ENCODE measurements around the gene MCL1. TPM values are rescaled to one million over a fixed set of nuclear protein-coding genes. Genes with fewer than 3 reads are reported as not detected.

MCL1 gene
- total RNA-seq, 1 donor from 2014 or later, result 85.9 TPM

DNA sequence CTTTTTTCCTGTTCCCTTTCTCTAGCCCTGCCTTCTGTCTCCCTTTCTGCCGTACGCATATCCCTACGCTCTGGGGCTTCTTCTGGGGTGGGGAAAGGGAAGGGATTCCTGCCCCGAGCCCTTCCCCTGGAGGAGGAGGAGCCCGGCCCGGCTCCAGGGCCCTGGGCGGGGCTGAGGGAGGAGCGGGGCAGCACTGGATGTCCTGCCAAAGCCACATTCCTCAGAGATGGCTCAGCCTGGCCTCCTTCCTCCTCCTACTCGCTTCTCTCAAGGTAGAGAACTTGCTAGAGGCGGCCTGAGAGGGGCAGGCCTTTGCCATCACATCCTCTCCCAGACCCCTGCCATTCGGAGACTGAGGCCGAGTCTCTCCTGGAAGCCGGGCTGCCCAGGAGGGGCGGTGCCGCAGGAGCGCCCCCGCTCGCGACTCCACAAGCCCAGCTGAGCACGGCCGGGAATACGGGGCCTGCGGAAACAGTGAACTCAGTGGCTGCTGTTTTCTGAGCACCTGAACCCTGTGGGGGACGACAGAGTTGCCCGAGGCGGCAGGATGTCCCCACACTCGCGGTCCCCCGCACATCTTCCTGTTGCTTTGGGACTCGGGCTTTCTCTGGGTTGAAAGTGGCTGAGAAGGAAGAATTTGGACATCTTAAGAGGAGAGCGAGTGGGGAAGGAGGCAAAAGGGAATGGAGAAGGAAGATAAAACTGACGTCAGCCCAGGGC, 18.0 kb downstream of the MCL1 start:
- peak; percentile 95 for DNase-seq
- intact Hi-C loops (cut with DNase I), result loop anchor here (2.0 to 5.0 kb wide), 2 partner anchors 59 to 366 kb away; partner anchors contain the start of gene SETDB1
- ATAC-seq (ENCODE audit: poor library complexity), result peak; percentile 86

DNA sequence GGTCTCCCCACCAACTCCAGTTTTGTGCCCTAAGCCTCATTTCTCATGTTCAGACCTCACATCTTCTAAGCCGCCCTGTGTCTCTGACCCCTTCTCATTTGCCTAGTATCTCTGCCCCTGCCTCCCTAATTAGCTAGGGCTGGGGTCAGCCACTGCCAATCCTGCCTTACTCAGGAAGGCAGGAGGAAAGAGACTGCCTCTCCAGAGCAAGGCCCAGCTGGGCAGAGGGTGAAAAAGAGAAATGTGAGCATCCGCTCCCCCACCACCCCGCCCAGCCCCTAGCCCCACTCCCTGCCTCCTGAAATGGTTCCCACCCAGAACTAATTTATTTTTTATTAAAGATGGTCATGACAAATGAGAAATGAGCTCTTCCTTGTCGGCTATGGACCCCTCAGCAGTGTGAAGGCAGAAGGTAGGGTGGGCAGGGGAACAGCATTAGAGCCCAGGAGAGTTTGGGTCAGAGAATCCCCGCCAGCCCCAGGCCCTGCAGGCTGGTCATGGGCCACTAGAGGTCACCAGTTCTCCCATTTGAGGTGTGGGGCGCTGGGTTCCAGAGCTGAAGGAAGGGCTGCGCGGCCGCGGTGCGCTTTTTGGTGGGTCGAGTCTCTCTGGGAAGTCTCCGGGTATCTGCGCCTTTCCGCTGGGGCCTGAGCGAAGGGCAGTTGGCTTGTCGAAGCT, 18.7 kb downstream of the MCL1 start:
- ATAC-seq (ENCODE audit: poor library complexity), result peak; percentile 65
- intact Hi-C loops (cut with DNase I), result loop anchor here (2.0 to 5.0 kb wide), 2 partner anchors 60 to 367 kb away; partner anchors contain the start of gene SETDB1

DNA sequence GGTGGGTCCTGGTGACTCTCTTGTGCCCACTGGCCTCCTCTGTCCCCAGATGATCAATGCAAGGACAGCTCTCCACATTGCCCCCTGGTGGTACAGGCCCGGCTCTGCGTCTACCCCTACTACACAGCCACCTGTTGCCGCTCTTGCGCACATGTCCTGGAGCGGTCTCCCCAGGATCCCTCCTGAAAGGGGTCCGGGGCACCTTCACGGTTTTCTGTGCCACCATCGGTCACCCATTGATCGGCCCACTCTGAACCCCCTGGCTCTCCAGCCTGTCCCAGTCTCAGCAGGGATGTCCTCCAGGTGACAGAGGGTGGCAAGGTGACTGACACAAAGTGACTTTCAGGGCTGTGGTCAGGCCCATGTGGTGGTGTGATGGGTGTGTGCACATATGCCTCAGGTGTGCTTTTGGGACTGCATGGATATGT, 19.4 kb downstream of the MCL1 start:
- intact Hi-C loops (cut with DNase I), result loop anchor here (2.0 to 5.0 kb wide), 2 partner anchors 61 to 367 kb away; partner anchors contain the start of gene SETDB1
- DNase-seq (peak; percentile 87), ATAC-seq (ENCODE audit: poor library complexity) (peak; percentile 28)

More for the DNA sequence above, 18.7 kb downstream of the MCL1 start:
- peak; percentile 93 for DNase-seq

DNA sequence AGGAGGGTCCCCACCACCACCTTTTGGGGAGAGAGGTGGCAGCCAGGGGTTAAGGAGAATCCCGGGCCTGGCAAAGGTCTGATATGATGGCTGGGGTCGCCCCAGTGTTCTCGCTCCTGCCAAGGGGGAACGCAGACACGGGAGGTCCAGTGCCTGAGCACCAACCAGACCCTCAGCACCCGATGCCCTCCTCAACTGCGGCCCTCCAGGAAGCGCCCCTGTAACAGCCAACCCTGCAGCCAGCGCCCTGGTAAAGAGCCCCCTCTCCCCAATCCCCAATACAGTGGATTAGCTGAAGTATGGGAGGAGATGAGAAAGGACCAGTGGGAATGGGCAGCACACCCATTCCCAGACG, 19.8 kb downstream of the MCL1 start:
- ATAC-seq (ENCODE audit: poor library complexity) (no peak), DNase-seq (no peak)

DNA sequence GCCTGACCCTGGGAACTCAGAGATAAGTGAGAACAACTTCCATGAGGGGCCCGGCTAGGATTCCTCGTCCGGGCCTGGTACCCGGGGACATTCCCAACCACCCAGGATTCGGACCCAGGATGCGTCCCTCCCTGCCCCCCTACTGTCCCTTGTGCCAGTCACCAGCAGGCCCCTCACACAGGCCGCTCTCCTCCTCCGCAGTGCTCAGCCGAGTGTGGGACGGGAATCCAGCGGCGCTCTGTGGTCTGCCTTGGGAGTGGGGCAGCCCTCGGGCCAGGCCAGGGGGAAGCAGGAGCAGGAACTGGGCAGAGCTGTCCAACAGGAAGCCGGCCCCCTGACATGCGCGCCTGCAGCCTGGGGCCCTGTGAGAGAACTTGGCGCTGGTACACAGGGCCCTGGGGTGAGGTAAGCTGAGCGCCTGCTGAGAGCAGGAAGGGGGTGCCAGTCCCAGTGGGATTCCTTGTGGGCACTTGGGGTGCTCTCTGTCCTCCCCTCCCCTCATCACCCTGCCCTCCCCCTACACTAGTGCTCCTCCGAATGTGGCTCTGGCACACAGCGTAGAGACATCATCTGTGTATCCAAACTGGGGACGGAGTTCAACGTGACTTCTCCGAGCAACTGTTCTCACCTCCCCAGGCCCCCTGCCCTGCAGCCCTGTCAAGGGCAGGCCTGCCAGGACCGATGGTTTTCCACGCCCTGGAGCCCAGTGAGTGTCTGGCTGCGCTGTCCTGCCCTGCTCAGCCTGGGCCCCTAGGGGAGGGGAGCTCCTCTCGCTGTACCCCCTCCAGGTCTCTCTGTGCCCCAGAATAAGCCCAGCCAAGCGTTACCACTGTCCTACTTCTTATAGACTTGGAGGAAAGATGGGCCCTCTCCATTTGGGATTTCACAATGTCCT, 20.4 kb downstream of the MCL1 start:
- intact Hi-C loops (cut with DNase I), result loop anchor here (10.0 kb wide), 1 partner anchor 256 kb away; no protein-coding TSS in a partner anchor
- no peak for ATAC-seq (ENCODE audit: poor library complexity)
- peak; percentile 83 for DNase-seq

More for the DNA sequence above, 19.8 kb downstream of the MCL1 start:
- intact Hi-C loops (cut with DNase I), result loop anchor here (2.0 to 10.0 kb wide), 3 partner anchors 61 to 368 kb away; partner anchors contain the start of gene SETDB1

DNA sequence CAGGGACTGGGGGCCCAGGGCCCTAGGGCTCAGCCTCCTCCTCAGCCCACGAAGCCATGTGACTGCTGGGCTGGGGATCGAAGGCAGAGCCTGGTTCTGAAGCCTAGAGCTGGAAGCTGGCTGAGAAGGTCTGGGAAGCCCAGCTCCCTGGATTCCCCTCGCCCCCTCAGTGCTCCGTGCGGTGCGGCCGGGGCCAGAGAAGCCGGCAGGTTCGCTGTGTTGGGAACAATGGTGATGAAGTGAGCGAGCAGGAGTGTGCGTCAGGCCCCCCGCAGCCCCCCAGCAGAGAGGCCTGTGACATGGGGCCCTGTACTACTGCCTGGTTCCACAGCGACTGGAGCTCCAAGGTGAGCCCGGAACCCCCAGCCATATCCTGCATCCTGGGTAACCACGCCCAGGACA, 21.1 kb downstream of the MCL1 start:
- DNase-seq, result no peak
- intact Hi-C loops (cut with DNase I), result loop anchor here (10.0 kb wide), 1 partner anchor 256 kb away; no protein-coding TSS in a partner anchor
- no peak for ATAC-seq (ENCODE audit: poor library complexity)

DNA sequence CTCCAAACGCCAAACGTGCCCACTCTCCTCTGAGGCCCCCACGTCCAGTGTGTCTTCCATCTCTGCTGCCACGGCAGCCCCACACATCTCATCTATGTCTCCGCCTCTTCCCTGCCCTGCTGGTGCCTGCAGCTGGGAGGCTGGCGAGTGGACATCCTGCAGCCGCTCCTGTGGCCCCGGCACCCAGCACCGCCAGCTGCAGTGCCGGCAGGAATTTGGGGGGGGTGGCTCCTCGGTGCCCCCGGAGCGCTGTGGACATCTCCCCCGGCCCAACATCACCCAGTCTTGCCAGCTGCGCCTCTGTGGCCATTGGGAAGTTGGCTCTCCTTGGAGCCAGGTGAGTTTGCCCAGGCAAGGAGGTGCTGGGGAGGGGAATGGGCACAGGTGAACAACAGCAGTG, 21.6 kb downstream of the MCL1 start:
- intact Hi-C loops (cut with DNase I), result loop anchor here (10.0 kb wide), 1 partner anchor 257 kb away; no protein-coding TSS in a partner anchor
- no peak for ATAC-seq (ENCODE audit: poor library complexity)
- DNase-seq, result no peak

DNA sequence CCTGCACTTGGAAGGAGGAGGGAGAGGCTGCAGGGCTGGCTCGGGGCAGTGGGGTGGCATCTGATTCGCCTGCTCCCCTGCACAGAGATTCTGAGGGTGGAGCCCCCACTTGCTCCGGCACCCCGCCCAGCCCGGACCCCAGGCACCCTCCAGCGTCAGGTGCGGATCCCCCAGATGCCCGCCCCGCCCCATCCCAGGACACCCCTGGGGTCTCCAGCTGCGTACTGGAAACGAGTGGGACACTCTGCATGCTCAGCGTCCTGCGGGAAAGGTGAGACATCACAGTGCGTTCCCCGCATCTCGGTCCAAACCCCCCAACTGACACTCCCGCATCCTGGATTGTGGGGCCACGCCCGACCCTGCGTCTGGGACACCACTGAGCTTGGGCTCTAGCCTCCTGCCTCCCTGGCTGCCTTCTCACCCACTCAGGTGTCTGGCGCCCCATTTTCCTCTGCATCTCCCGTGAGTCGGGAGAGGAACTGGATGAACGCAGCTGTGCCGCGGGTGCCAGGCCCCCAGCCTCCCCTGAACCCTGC, 22.3 kb downstream of the MCL1 start:
- no peak for ATAC-seq (ENCODE audit: poor library complexity)
- intact Hi-C loops (cut with DNase I), result loop anchor here (10.0 kb wide), 1 partner anchor 258 kb away; no protein-coding TSS in a partner anchor
- DNase-seq, result no peak

DNA sequence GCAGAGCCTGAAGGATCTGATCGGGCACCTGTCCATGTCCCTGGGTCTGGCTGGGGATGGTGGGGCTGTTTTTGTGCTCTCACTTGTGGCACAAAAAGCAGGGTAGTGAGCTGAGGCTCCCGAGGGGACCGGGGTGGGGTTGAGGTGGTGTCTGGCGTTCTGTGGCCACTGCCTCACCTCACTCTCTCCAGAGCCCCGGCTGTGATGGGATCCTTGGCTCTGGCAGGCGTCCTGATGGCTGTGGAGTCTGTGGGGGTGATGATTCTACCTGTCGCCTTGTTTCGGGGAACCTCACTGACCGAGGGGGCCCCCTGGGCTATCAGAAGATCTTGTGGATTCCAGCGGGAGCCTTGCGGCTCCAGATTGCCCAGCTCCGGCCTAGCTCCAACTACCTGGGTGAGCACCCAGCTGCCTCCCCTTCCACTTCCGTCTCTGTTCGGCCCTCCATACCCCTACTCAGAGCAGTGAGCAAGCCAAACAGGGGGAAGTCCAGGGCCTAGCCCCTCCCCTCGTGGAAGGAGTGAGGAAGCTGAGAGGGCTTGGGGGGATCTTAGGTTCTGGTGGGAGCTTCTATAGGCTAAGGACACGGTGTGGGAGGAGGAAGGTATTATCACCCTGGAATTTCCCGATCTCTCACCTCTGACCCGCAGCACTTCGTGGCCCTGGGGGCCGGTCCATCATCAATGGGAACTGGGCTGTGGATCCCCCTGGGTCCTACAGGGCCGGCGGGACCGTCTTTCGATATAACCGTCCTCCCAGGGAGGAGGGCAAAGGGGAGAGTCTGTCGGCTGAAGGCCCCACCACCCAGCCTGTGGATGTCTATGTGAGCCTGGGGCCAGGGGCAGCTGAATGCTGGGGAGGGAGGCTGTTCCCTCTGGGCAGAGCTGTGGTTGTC, 23.2 kb downstream of the MCL1 start:
- intact Hi-C loops (cut with DNase I), result loop anchor here (10.0 kb wide), 1 partner anchor 259 kb away; no protein-coding TSS in a partner anchor
- peak; percentile 41 for DNase-seq
- no peak for ATAC-seq (ENCODE audit: poor library complexity)

DNA sequence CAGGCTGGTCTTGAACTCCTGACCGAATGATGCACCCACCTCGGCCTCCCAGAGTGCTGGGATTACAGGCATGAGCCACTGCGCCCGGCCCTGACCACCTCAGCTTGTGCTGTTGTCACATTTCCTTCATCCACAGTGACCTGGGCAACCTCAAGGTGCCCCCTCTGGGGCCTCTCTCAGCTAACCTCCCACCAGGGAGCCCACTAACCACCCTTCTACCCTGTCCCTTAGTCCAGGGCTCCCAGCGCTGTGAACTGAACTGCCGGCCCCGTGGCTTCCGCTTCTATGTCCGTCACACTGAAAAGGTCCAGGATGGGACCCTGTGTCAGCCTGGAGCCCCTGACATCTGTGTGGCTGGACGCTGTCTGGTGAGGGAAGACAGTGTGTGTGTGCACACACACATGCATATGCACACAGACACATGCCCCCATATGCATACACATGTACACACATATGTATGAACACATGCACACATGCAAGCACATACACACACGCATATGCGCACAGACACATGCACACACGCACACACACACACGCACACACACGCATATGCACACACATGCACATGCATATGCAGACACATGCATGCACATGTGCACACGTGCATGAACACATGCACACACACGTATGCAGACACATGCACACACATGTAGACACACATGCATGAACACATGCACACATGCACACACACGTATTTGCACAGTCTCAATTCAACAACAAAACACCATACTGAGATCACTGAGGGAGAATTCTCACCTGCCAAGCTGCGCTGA, 24.0 kb downstream of the MCL1 start:
- DNase-seq (peak; percentile 34), ATAC-seq (ENCODE audit: poor library complexity) (no peak)
- intact Hi-C loops (cut with DNase I), result loop anchor here (10.0 kb wide), 1 partner anchor 259 kb away; no protein-coding TSS in a partner anchor

DNA sequence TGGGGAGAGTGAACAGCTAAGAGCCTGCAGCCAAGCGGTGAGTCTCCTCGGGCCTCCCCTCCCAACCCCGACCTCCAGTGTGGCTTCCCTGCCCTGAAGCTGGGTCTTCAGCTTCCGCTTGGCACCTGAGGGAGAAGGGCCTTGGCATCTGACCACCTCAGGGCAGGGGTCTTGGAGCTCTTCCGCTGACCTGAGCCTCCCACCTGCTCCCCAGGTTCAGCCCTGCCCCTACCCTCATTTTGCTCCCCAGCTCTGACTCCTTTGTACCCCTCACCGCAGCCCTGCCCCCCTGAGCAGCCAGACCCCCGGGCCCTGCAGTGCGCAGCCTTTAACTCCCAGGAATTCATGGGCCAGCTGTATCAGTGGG, 25.3 kb downstream of the MCL1 start:
- DNase-seq (peak; percentile 34), ATAC-seq (ENCODE audit: poor library complexity) (no peak)
- intact Hi-C loops (cut with DNase I), result loop anchor here (10.0 kb wide), 1 partner anchor 261 kb away; no protein-coding TSS in a partner anchor

DNA sequence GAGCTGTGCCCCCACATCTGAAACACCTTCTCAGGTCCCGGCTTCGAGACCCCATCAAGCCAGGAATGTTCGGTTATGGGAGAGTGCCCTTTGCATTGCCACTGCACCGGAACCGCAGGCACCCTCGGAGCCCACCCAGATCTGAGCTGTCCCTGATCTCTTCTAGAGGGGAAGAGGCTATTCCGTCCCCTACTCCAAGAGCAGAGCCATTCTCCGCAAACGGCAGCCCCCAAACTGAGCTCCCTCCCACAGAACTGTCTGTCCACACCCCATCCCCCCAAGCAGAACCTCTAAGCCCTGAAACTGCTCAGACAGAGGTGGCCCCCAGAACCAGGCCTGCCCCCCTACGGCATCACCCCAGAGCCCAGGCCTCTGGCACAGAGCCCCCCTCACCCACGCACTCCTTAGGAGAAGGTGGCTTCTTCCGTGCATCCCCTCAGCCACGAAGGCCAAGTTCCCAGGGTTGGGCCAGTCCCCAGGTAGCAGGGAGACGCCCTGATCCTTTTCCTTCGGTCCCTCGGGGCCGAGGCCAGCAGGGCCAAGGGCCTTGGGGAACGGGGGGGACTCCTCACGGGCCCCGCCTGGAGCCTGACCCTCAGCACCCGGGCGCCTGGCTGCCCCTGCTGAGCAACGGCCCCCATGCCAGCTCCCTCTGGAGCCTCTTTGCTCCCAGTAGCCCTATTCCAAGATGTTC, 25.9 kb downstream of the MCL1 start:
- DNase-seq (peak; percentile 38), ATAC-seq (ENCODE audit: poor library complexity) (no peak)
- intact Hi-C loops (cut with DNase I), result loop anchor here (10.0 kb wide), 1 partner anchor 261 kb away; no protein-coding TSS in a partner anchor

DNA sequence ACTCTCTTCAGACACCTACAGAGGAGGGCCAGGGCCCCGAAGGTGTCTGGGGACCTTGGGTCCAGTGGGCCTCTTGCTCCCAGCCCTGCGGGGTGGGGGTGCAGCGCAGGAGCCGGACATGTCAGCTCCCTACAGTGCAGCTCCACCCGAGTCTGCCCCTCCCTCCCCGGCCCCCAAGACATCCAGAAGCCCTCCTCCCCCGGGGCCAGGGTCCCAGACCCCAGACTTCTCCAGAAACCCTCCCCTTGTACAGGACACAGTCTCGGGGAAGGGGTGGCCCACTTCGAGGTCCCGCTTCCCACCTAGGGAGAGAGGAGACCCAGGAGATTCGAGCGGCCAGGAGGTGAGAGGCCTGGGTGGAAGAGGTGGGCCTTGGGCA, 26.5 kb downstream of the MCL1 start:
- ATAC-seq (ENCODE audit: poor library complexity), result no peak
- peak; percentile 48 for DNase-seq
- intact Hi-C loops (cut with DNase I), result loop anchor here (10.0 kb wide), 1 partner anchor 262 kb away; no protein-coding TSS in a partner anchor

DNA sequence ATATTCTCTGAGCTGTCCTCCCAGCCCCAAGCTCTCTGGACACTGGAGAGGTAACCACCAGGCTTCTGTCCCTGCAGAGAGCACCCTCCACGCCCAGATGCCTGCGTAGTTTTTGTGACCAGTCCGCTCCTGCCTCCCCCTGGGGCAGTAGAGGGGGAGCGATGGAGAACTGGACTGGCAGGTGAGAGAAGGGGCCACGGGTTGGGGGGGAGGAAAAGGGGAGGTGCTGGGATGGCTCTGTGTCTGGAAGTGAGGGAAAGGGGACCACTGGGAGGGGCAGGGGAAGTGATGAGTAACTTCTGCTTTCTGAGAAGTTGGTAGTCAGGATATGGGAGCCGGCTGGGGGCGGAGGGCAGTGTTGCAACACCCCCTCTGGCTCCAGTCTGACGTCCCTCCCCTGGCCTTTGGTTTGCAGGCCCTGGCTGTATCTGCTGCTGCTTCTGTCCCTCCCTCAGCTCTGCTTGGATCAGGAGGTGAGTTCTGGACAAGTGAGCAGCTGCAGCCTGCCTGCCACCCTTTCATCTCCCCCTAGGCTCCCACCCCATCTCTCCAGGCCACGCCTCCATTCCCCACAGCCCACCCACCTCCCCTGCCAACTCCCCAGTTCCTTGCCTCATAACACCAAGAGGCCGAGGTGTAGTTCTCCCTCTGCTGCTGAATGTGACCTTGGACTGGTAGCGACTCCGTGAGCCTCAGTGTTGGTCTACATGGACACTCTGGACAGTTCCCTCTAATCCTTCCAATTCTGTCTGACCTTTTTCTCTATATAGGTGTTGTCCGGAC, 27.1 kb downstream of the MCL1 start:
- DNase-seq, result peak; percentile 92
- peak; percentile 57 for ATAC-seq (ENCODE audit: poor library complexity)
- intact Hi-C loops (cut with DNase I), result loop anchor here (10.0 kb wide), 1 partner anchor 262 kb away; no protein-coding TSS in a partner anchor

DNA sequence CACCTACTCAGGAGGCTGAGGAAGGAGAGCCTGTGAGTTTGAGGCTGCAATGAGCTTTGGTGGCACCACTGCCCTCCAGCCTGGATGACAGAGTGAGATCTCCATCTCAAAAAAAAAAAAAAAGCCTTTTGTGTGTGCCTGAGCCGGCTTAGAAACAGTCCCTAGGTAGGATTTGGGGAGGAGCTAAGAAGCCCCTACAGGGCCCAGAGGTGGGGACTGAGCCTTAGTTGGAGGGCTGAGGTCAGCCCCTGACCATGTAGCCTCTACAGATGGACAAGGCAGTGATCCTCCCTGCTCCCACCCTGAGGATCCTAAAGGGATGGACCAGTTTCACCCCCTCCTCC, 27.7 kb downstream of the MCL1 start:
- DNase-seq, result peak; percentile 26
- intact Hi-C loops (cut with DNase I), result loop anchor here (10.0 kb wide), 1 partner anchor 263 kb away; no protein-coding TSS in a partner anchor
- no peak for ATAC-seq (ENCODE audit: poor library complexity)

All from Right ventricle myocardium superior (tissue), 1 donor.